Neural progenitor cell (in vitro differentiated cells): ENCODE results near the gene HYCC2.
"Not testable (repeated sequence)": the region's sequence is repeated elsewhere in the genome, so short reads cannot be mapped to it uniquely, and the experiment has no call there.

ENCODE experiments used
- EZH2phosphoT487 ChIP-seq: fragments of 200-600 bp; sonication (generic); IDR thresholded peaks from 2 replicates; pipeline ENCODE4 v1.6.1; 2017; ENCODE audit warnings: antibody characterized with exemption
- TF ChIP-seq, protein P1 (sequence below): fragments of 200-600 bp; sonication (generic); IDR thresholded peaks from 2 replicates; pipeline ENCODE4 v1.5.1; 2017; ENCODE audit warnings: antibody characterized with exemption, mild to moderate bottlenecking

DNA sequence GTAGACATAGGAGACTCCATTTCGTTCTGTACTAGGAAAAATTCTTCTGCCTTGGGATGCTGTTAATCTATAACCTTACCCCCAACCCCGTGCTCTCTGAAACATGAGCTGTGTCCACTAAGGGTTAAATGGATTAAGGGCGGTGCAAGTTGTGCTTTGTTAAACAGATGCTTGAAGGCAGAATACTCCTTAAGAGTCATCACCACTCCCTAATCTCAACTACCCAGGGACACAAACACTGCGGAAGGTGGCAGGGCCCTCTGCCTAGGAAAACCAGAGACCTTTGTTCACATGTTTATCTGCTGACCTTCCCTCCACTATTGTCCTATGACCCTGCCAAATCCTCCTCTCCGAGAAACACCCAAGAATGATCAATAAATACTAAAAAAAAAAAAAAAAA lies 28.4 kb downstream of the HYCC2 start:
- TF ChIP-seq, protein P1, sequence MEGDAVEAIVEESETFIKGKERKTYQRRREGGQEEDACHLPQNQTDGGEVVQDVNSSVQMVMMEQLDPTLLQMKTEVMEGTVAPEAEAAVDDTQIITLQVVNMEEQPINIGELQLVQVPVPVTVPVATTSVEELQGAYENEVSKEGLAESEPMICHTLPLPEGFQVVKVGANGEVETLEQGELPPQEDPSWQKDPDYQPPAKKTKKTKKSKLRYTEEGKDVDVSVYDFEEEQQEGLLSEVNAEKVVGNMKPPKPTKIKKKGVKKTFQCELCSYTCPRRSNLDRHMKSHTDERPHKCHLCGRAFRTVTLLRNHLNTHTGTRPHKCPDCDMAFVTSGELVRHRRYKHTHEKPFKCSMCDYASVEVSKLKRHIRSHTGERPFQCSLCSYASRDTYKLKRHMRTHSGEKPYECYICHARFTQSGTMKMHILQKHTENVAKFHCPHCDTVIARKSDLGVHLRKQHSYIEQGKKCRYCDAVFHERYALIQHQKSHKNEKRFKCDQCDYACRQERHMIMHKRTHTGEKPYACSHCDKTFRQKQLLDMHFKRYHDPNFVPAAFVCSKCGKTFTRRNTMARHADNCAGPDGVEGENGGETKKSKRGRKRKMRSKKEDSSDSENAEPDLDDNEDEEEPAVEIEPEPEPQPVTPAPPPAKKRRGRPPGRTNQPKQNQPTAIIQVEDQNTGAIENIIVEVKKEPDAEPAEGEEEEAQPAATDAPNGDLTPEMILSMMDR = not testable (repeated sequence)
- not testable (repeated sequence) for TF ChIP-seq EZH2phosphoT487
